ENCODE measurements around the gene C16orf96.

DNA sequence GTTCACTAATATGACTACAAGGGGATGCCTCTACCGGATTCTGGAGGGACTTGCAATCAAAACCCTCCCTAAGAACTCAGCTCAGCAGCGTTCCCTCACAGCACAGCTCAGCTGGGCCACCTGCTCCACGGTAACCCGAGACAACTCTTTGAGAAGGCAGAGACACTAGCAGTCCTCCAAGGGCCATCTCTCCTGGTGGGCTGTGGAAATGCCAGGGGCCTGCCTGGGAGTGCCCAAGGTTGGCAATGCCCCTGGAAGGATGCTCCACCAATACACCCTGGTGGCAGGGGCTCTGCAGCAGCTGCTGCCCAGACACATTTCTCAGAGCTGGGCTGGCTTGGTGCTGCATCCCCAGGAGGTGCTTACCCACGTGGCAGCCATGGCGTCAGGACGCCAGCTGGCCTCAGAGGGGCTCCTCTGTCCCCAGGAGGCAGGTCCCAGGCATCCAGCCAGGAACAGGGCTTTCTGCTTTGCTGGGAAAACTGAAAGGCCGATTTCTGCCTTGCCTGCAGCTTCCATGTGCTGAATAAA is 34.0 kb upstream of the C16orf96 start:
- TF ChIP-seq, protein P1, sequence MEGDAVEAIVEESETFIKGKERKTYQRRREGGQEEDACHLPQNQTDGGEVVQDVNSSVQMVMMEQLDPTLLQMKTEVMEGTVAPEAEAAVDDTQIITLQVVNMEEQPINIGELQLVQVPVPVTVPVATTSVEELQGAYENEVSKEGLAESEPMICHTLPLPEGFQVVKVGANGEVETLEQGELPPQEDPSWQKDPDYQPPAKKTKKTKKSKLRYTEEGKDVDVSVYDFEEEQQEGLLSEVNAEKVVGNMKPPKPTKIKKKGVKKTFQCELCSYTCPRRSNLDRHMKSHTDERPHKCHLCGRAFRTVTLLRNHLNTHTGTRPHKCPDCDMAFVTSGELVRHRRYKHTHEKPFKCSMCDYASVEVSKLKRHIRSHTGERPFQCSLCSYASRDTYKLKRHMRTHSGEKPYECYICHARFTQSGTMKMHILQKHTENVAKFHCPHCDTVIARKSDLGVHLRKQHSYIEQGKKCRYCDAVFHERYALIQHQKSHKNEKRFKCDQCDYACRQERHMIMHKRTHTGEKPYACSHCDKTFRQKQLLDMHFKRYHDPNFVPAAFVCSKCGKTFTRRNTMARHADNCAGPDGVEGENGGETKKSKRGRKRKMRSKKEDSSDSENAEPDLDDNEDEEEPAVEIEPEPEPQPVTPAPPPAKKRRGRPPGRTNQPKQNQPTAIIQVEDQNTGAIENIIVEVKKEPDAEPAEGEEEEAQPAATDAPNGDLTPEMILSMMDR (IDR thresholded peaks at IDR 0.05; ENCODE audit: low read length): no peak
- TF ChIP-seq EZH2 (IDR thresholded peaks at IDR 0.05; ENCODE audit: borderline replicate concordance, low read length): no peak

All from OCI-LY1 (cell line).